ENCODE data around the gene ERG. TPM values are rescaled to one million over a fixed set of nuclear protein-coding genes. Genes with fewer than 3 reads are reported as not detected.
A peak's percentile ranks its signal among the peaks of the same experiment; 100 is the strongest.

Gene ERG
- total RNA-seq, 4 donors from 2014 or later: 3.7 to 13.3 (median 10.6) TPM

- TF ChIP-seq CTCF (IDR thresholded peaks at IDR 0.05) (no peak), POLR2A (IDR thresholded peaks at IDR 0.05; ENCODE audit: low read depth) (no peak), EP300 (IDR thresholded peaks at IDR 0.05) (no peak), POLR2AphosphoS5 (IDR thresholded peaks at IDR 0.05) (no peak)
- intact Hi-C loops (cut with DNase I): loop anchor here (10.0 kb wide), 1 partner anchor 682 kb away; no protein-coding TSS in a partner anchor
- WGBS: 72% methylated on average over 8 of the region's 14 CpGs
- no peaks in the 10 kb centered on the region for H3K9me3 ChIP-seq
- H3K4me1 ChIP-seq: peaks cover 3 to 8% (median 6%) of the 10 kb centered on the region in 4 donors
- H3K27me3 ChIP-seq: peaks cover 0 to 18% (median 0%) of the 10 kb centered on the region in 4 donors
- no peak overlapping the region for H3K27ac ChIP-seq (replicated peaks in 1 of 4)
- no peaks in the 10 kb centered on the region for H3K36me3 ChIP-seq
- no peak overlapping the region for H3K4me3 ChIP-seq
- no peak for DNase-seq (ENCODE audit: extremely low spot score)
Measured at GRCh38 chr21:38356883-38357625, 141.2 kb downstream of the ERG start.

GRCh38 chr21:38355992-38356781 is 142.1 kb downstream of the ERG start:
- Histone ChIP-seq H3K27ac (replicated peaks in 1 of 4) (no peak overlapping the region), H3K36me3 (no peaks in the 10 kb centered on the region), H3K27me3 (peaks cover 0 to 18% (median 0%) of the 10 kb centered on the region in 4 donors), H3K4me1 (peaks cover 4 to 10% (median 8%) of the 10 kb centered on the region in 4 donors), H3K9me3 (no peaks in the 10 kb centered on the region), H3K4me3 (no peak overlapping the region)
- intact Hi-C loops (cut with DNase I): loop anchor here (10.0 kb wide), 1 partner anchor 681 kb away; no protein-coding TSS in a partner anchor
- no peak for DNase-seq (ENCODE audit: extremely low spot score)
- TF ChIP-seq POLR2A (IDR thresholded peaks at IDR 0.05; ENCODE audit: low read depth) (no peak), CTCF (IDR thresholded peaks at IDR 0.05) (peak; percentile 74 to 83 (median 78)), EP300 (IDR thresholded peaks at IDR 0.05) (no peak), POLR2AphosphoS5 (IDR thresholded peaks at IDR 0.05) (no peak)
- 19% methylated on average over 8 of the region's 20 CpGs for WGBS

- intact Hi-C loops (cut with DNase I): loop anchor here (10.0 kb wide), 1 partner anchor 681 kb away; no protein-coding TSS in a partner anchor
- no peaks in the 10 kb centered on the region for H3K9me3 ChIP-seq
- H3K27ac ChIP-seq (replicated peaks in 1 of 4): no peak overlapping the region
Measured at GRCh38 chr21:38355353-38355752, 142.9 kb downstream of the ERG start.

GRCh38 chr21:38354746-38355145 is 143.5 kb downstream of the ERG start:
- no peak overlapping the region for H3K27ac ChIP-seq (replicated peaks in 1 of 4)
- peaks cover 4 to 10% (median 8%) of the 10 kb centered on the region in 4 donors for H3K4me1 ChIP-seq
- no peak for DNase-seq (ENCODE audit: extremely low spot score)
- TF ChIP-seq EP300 (IDR thresholded peaks at IDR 0.05) (no peak), POLR2AphosphoS5 (IDR thresholded peaks at IDR 0.05) (no peak), CTCF (IDR thresholded peaks at IDR 0.05) (no peak), POLR2A (IDR thresholded peaks at IDR 0.05; ENCODE audit: low read depth) (no peak)
- H3K4me3 ChIP-seq: no peak overlapping the region
- H3K36me3 ChIP-seq: no peaks in the 10 kb centered on the region
- WGBS: 87% methylated on average over 2 of the region's 2 CpGs
- H3K9me3 ChIP-seq: no peaks in the 10 kb centered on the region
- intact Hi-C loops (cut with DNase I): loop anchor here (10.0 kb wide), 1 partner anchor 680 kb away; no protein-coding TSS in a partner anchor
- peaks cover 0 to 18% (median 0%) of the 10 kb centered on the region in 4 donors for H3K27me3 ChIP-seq

More at GRCh38 chr21:38355353-38355752, 142.9 kb downstream of the ERG start:
- no peak for DNase-seq (ENCODE audit: extremely low spot score)
- no peak for TF ChIP-seq EP300 (IDR thresholded peaks at IDR 0.05)
- no peak for TF ChIP-seq CTCF (IDR thresholded peaks at IDR 0.05)
- no peak for TF ChIP-seq POLR2A (IDR thresholded peaks at IDR 0.05; ENCODE audit: low read depth)
- no peak for TF ChIP-seq POLR2AphosphoS5 (IDR thresholded peaks at IDR 0.05)
- Histone ChIP-seq H3K27me3 (peaks cover 0 to 18% (median 0%) of the 10 kb centered on the region in 4 donors), H3K4me1 (peaks cover 4 to 10% (median 8%) of the 10 kb centered on the region in 4 donors), H3K36me3 (no peaks in the 10 kb centered on the region), H3K4me3 (no peak overlapping the region)
- WGBS: 88% methylated on average over 3 of the region's 4 CpGs

Measured in esophagus muscularis mucosa (tissue), 4 donors.